GM18498 (cell line): ENCODE measurements around the gene DTL.

Source experiments
- ATAC-seq: cut with Tn5 transposase; IDR thresholded peaks from one replicate; pipeline ENCODE4 v1.9.1; 2021; ENCODE audit warnings: mild to moderate bottlenecking, moderate library complexity; ENCODE audit not compliant: unreplicated experiment

The DTL gene

DNA sequence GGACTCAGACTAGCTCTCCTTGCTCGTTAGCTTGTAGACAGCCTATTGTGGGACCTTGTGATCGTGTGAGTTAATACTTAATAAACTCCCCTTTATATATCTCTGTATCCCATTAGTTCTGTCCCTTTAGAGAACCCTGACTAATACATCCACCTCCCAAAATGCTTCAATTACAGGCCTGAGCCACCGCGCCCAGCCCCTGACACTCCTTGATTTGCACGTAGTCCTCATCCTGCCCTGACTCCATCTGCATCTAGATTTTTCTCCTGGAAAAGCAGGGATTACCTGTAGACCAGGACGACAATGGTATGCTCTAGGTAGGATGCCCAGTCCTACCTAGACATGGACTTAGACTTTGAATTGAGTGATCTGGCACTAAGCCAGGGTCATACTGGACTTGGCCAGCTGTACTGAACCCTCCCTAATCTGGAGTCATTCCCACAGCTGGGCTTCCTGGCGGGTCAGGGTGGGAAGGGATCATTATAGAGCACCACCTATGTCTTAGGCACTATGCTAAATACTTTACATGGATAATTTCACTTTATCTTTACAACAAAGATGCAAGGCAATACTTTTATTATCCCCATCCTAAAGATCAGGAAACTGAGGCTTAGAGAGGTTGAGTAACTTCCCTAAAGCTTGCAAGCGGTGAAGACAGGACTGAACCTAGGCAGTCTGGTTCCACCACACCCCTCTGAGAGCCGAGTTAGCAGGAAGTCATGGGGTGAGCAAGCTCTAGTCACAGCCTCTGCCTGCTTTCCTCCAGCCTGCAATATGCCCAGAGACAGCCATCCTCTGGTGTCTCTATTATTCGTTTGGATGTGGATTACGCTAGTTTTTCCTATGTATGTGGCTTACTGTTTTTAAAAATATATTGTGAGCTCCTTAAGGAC, 89.4 kb downstream of the DTL start:
- ATAC-seq: no peak

DNA sequence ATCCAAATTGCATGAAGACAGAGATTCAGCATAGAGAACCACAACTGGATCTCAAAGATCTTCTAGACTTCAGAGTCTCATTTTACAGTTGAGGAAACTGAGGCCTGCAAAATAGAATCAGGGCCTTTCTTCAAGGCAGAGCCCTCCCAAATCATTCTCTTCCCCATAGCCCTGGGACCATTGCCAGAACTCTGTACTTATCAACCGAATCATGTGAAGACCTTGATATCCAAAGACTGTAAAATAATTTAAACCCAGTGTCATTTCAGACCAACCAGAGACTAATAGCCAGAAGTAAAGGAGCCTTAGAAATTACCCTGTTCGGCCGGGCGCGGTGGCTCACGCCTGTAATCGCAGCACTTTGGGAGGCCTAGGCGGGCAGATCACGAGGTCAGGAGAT, 90.1 kb downstream of the DTL start:
- ATAC-seq: no peak

DNA sequence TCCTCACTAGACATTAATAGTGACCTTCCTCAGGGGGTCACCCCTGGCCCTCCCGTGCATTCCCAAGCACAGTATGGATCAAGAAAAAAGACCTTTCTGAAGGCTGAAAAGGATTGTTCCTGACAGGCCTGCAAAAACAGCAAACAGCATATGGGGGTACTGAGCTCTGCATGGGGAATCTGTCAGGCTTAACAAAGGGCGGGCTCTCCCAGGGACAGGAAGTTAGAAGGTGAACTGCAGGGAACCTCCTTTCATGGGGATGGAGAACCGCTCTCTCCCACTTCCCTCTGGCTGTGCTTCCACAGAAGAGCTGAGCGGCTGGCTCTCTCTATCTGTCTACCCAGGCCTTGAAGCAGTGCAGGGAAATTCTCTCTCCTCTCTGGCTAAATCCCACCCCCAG, 91.7 kb downstream of the DTL start:
- no peak for ATAC-seq

DNA sequence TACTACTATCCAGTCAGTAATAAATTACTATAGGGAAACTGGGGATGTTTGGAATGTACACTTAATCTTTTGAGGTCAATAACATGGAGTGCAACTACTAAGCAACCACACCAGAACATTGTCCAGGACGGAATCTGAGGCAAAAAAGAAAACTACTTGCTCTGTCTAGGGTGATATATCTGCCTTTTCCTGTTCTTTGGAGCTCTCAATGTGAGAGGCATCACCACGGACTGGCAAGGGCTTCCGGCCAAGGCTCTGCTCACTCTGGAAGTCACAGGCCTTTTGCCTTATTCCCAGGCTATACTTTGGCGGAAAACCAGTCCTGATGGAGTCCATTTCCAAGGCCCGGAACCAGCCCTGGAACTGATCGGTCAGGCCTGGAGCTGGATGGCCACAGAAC, 94.2 kb downstream of the DTL start:
- ATAC-seq: no peak

- no peak for ATAC-seq
These were observed 96.5 kb downstream of the DTL start for GRCh38 chr1:212132025-212132424.

- no peak for ATAC-seq
These were observed 97.8 kb downstream of the DTL start for GRCh38 chr1:212133319-212133718.

GRCh38 chr1:212135166-212135565, 99.6 kb downstream of the DTL start:
- no peak for ATAC-seq

DNA sequence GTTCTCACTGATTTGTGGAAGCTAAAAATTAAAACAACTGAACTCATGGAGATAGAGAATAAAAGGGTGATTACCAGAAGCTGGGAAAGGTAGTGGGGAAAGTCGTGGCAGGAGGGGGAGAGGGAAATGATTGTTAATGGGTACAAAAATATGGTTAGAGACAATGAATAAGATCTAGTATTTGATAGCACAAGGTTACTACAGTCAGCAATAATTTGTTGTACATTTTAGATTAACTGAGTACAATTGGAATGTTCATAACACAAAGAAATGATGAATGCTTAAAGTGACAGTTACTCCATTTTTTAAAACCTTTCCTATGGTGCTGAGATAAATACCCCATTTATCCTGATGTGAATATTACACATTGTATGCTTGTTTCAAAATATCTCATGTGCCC, 102.3 kb downstream of the DTL start:
- no peak for ATAC-seq

- ATAC-seq: no peak
These were observed 102.9 kb downstream of the DTL start for GRCh38 chr1:212138457-212138856.

GRCh38 chr1:212139526-212140135, 104.1 kb downstream of the DTL start:
- no peak for ATAC-seq

DNA sequence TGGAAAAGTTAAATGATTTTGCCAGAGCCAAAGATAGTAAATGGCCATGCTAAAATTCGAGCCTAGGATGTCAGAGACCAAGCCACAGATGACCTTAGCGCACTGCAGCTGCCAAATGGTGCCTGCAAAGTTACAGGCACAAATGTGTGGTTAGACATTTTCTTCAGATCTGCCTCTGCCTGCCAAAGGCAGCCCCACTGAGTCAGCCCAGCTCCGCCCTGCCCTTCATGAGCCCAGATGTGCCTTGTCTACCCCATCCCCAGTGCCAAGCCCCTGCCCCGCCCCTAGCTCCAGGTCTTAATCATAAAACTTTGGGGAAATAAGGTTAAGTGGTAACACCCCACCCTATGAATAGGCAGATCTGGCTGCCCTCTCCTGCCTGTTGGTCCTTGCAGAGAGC, 105.9 kb downstream of the DTL start:
- ATAC-seq: no peak

GRCh38 chr1:212142883-212143530, 107.5 kb downstream of the DTL start:
- ATAC-seq: no peak

DNA sequence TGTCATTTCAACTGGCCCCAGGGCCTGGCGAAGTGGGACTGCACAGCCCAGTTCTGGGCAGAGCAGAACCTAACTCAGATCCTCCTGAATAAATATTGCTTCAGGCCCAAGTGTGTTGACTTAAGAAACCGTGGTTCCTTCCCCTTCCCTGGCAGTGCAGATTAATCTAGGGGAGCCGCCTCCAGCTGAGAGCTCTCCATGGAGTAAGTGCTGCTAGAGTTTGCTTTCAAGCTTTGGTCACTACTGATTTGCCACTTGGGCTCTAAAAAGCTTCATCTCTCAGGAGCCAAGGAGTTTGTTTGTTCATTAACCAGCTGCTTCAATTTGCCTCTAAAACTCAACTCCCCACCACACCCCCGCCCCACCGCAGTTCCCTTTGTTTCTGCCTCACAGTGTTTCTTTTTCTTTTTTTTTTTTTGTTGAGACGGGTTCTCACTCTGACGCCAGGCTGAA, 112.1 kb downstream of the DTL start:
- ATAC-seq: no peak

- no peak for ATAC-seq
These were observed 114.0 kb downstream of the DTL start for GRCh38 chr1:212149566-212149965.

- no peak for ATAC-seq
These were observed 116.8 kb downstream of the DTL start for GRCh38 chr1:212152308-212152693.

DNA sequence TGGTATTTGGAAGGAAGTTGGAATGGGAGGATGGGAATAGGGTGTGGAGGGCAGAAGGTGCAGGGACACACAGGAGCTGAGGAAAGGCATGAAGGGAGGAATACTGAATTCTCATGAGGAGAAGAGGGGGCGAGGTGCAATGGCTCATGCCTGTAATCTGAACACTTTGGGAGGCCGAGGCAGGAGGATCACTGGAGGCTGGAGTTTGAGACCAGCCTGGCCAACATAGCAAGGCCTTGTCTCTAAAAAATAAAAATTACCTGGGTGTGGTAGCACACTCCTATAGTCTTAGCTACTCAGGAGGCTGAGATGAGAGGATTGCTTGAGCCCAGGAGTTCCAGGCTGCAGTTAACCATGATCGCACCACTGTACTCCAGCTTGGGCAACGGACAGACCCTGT, 117.3 kb downstream of the DTL start:
- ATAC-seq: no peak

- no peak for ATAC-seq
These were observed 118.1 kb downstream of the DTL start for GRCh38 chr1:212153635-212154034.
